ENCODE measurements around the gene SP5.

DNA sequence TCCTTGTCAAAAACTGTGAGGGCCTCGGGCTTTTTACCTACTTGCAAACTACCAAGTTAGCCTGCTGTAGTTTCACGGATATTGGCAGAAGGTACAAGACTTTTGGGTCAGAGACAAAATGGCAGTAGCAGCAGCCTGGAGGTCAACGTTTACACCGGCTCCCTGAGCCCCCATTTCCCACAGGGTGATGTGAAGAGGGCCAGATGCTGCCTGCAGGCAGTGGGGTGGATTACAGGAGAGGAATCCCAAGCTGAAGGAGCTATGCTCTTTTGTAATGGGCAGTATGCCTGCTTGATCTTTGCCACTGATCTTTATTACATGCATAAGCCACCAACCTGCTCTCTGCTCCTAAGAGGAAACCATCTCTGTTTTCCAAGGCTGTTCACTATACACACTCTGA is 29.5 kb upstream of the SP5 start:
- TF ChIP-seq, protein P1, sequence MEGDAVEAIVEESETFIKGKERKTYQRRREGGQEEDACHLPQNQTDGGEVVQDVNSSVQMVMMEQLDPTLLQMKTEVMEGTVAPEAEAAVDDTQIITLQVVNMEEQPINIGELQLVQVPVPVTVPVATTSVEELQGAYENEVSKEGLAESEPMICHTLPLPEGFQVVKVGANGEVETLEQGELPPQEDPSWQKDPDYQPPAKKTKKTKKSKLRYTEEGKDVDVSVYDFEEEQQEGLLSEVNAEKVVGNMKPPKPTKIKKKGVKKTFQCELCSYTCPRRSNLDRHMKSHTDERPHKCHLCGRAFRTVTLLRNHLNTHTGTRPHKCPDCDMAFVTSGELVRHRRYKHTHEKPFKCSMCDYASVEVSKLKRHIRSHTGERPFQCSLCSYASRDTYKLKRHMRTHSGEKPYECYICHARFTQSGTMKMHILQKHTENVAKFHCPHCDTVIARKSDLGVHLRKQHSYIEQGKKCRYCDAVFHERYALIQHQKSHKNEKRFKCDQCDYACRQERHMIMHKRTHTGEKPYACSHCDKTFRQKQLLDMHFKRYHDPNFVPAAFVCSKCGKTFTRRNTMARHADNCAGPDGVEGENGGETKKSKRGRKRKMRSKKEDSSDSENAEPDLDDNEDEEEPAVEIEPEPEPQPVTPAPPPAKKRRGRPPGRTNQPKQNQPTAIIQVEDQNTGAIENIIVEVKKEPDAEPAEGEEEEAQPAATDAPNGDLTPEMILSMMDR (IDR thresholded peaks at IDR 0.05 in 2 of 3, conservative IDR thresholded peaks at IDR 0.05 in 1 of 3; ENCODE audit: borderline replicate concordance in 1 of 3, insufficient read depth in 1 of 3, low read depth in 2 of 3, low read length in 2 of 3): no peak
- TF ChIP-seq POLR2A (IDR thresholded peaks at IDR 0.05; ENCODE audit: borderline replicate concordance, extremely low read depth, insufficient read depth, insufficient read length): no peak
